A673 (cell line): ENCODE measurements around the gene USP36. TPM values are rescaled to one million over a fixed set of nuclear protein-coding genes. Genes with fewer than 3 reads are reported as not detected.

Experiments
- BruUV-seq: library from RNA; stranded (reverse); fragments of 400-500 nt; replicated peaks from 2 replicates; lab custom pipeline; 2021; lab: Mats Ljungman, UMichigan
- CTCF ChIA-PET: fragments of 300-600 bp; sonication (Branson Sonifier 250); formaldehyde crosslinking; loops from one replicate; lab custom pipeline; 2022; ENCODE audit warnings: antibody characterized with exemption; lab: Charles Lee
- POLR2A ChIA-PET: fragments of 300-600 bp; sonication (Branson Sonifier 250); formaldehyde crosslinking; loops from one replicate; lab custom pipeline; 2022; ENCODE audit warnings: antibody characterized with exemption; ENCODE audit not compliant: low non-redundant PET; lab: Charles Lee
- DNase-seq: peaks from one replicate; pipeline ENCODE4 v3.0.0-alpha.2; 2015; ENCODE audit warnings: low spot score
- H3K27ac ChIP-seq: fragments of 200-600 bp; sonication (generic); 2 replicates; pipeline ENCODE4 v1.5.1; 2016; ENCODE audit warnings: mixed run types, low read depth, mild to moderate bottlenecking, mixed read lengths, antibody characterized with exemption, low read length; ENCODE audit not compliant: poor library complexity, severe bottlenecking
- H3K27me3 ChIP-seq: fragments of 200-600 bp; sonication (generic); replicated peaks from 2 replicates; pipeline ENCODE4 v1.6.1; 2017; ENCODE audit warnings: mixed run types, low read depth, mild to moderate bottlenecking, mixed read lengths, antibody characterized with exemption, low read length; ENCODE audit not compliant: insufficient read depth, poor library complexity
- H3K36me3 ChIP-seq: fragments of 200-600 bp; sonication (generic); 2 replicates; pipeline ENCODE4 v1.6.1; 2016; ENCODE audit warnings: mixed run types, mild to moderate bottlenecking, mixed read lengths, antibody characterized with exemption, low read length; ENCODE audit not compliant: insufficient read depth, poor library complexity, severe bottlenecking
- H3K4me1 ChIP-seq: fragments of 200-600 bp; sonication (generic); 2 replicates; pipeline ENCODE4 v1.6.1; 2017; ENCODE audit warnings: mixed run types, mild to moderate bottlenecking, mixed read lengths, antibody characterized with exemption, low read length; ENCODE audit not compliant: insufficient read depth, poor library complexity, severe bottlenecking
- H3K4me3 ChIP-seq: fragments of 200-600 bp; sonication (generic); 2 replicates; pipeline ENCODE4 v1.5.1; 2016; ENCODE audit warnings: low read depth, mixed run types, mild to moderate bottlenecking, mixed read lengths, low read length; ENCODE audit not compliant: poor library complexity, severe bottlenecking
- H3K9me3 ChIP-seq: fragments of 200-600 bp; sonication (generic); 2 replicates; pipeline ENCODE4 v1.6.1; 2016; ENCODE audit warnings: mixed run types, low read depth, mild to moderate bottlenecking, mixed read lengths, antibody characterized with exemption, low read length; ENCODE audit not compliant: poor library complexity, severe bottlenecking
- EZH2 ChIP-seq: fragments of 200-600 bp; sonication (generic); IDR thresholded peaks from 2 replicates; pipeline ENCODE4 v1.6.1; 2017; ENCODE audit warnings: borderline replicate concordance, low read depth, mild to moderate bottlenecking, mixed read lengths, antibody characterized with exemption, low read length; ENCODE audit not compliant: poor library complexity, severe bottlenecking
- intact Hi-C: fragments of 100-400 bp; cut with micrococcal nuclease; formaldehyde crosslinking; loops from one replicate; pipeline ENCODE4 v1.10.0; 2022; ENCODE audit not compliant: unreplicated experiment
- total RNA-seq: library from RNA; stranded (reverse); gene quantifications from 2 replicates; pipeline ENCODE4 v1.2.3, GENCODE V29; 2021
- TF ChIP-seq, protein P1 (sequence below): fragments of 300-800, 200-600 bp; sonication (generic); conservative IDR thresholded peaks from 2 replicates; pipeline ENCODE4 v1.5.1; 2017; ENCODE audit warnings: low read depth, mild to moderate bottlenecking, antibody characterized with exemption, low read length, moderate library complexity, mixed read lengths

Gene USP36
- total RNA-seq, 1 experiment from 2014 or later = 74.9 TPM

DNA sequence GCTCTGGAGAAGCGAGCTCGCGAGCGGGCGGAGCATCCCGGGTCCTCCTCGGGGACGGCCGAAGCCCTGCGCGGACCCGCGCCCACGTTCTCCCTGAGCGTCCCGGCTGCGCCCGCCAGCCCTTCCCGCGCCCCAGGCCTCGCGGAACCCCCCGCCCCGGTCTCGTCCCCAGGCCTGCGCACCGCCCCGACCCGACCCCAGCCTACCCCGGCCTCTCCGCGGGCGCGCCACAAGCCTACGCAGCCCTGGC is 159 bp downstream of the USP36 start:
- Histone ChIP-seq H3K36me3 (peaks cover 30% of the 10 kb centered on the region), H3K27me3 (no peaks in the 10 kb centered on the region), H3K4me1 (no peaks in the 10 kb centered on the region), H3K4me3 (peak overlapping the region; percentile 81), H3K27ac (peak overlapping the region; percentile 96), H3K9me3 (no peaks in the 10 kb centered on the region)
- BruUV-seq = no TSS peak
- no peak for TF ChIP-seq EZH2
- TF ChIP-seq, protein P1, sequence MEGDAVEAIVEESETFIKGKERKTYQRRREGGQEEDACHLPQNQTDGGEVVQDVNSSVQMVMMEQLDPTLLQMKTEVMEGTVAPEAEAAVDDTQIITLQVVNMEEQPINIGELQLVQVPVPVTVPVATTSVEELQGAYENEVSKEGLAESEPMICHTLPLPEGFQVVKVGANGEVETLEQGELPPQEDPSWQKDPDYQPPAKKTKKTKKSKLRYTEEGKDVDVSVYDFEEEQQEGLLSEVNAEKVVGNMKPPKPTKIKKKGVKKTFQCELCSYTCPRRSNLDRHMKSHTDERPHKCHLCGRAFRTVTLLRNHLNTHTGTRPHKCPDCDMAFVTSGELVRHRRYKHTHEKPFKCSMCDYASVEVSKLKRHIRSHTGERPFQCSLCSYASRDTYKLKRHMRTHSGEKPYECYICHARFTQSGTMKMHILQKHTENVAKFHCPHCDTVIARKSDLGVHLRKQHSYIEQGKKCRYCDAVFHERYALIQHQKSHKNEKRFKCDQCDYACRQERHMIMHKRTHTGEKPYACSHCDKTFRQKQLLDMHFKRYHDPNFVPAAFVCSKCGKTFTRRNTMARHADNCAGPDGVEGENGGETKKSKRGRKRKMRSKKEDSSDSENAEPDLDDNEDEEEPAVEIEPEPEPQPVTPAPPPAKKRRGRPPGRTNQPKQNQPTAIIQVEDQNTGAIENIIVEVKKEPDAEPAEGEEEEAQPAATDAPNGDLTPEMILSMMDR = no peak
- ChIA-PET CTCF (no interaction called here), POLR2A (no interaction called here)
- intact Hi-C loops = no loop called here
- DNase-seq = no peak

DNA sequence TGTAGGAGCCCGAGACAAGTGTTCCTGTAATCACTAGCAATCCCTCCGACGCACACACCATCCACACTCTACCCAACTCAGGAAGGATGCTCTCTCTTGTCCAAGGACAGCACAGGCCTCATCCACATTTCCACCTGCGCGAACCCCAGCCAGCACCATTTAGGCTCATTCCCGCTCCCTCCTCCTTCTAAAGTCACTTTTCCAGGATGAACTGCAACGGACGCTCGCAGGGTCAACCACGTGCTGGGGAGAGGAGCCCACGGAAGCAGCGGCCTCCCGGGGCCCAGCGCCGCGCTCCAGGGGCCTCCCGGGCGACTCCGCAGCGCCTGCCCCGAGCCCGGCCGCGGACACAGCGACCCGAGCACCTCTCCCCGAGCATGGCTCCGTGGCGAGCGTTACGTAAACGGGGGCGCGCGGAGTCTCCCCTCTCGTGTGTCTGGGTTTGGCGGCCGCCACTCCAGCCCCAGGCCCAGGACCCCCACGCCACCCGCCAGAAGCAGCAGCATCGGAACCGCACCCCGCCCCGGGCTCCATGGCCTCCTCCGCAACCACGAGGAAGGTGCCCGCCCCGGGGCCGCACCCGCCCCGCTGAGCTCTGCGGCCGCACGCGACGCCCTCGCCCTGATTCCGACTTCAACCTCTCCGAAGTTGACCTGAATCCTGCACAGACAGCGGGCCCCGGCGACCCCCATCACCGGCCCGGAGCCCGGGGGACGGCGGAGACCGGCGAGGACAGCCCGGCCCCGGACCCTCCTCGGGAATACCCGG is 668 bp downstream of the USP36 start:
- Histone ChIP-seq H3K9me3 (no peaks in the 10 kb centered on the region), H3K4me1 (no peaks in the 10 kb centered on the region), H3K36me3 (peaks cover 35% of the 10 kb centered on the region), H3K4me3 (peak overlapping the region; percentile 81), H3K27me3 (no peaks in the 10 kb centered on the region), H3K27ac (peak overlapping the region; percentile 96)
- intact Hi-C loops = no loop called here
- CTCF ChIA-PET = no interaction called here
- DNase-seq = peak; percentile 27
- TF ChIP-seq, protein P1 = no peak
- no peak for TF ChIP-seq EZH2
- BruUV-seq = no TSS peak
- POLR2A ChIA-PET = no interaction called here

DNA sequence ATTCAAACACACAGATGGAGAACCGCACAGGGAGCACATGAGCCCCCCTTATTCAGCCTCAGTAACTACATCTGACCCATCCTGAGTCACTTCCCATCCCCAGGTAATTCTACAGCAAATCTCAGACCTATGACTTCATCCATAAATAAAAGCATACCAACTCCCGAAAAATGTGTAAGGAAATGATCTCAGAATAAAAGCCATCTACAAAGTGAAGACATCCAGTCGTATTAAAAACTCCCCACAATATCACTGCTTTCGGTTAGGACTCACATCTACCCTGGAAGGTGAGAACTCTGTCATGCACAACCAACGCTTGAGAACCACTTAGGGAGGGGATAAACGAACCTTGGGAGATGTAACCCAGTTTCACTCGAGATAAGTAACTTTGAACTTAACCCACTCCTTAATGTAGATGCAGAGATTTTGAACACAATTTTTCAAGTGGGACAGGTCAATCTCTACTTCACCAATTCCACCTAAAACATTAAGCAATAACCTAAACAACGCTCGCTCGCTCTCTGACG is 1.3 kb downstream of the USP36 start:
- no peak for DNase-seq
- no peaks in the 10 kb centered on the region for H3K27me3 ChIP-seq
- H3K36me3 ChIP-seq = peaks cover 41% of the 10 kb centered on the region
- TF ChIP-seq, protein P1 = no peak
- TF ChIP-seq EZH2 = no peak
- no peaks in the 10 kb centered on the region for H3K9me3 ChIP-seq
- peak overlapping the region; percentile 96 for H3K27ac ChIP-seq
- ChIA-PET POLR2A (no interaction called here), CTCF (no interaction called here)
- no peaks in the 10 kb centered on the region for H3K4me1 ChIP-seq
- H3K4me3 ChIP-seq = peak overlapping the region; percentile 81
- intact Hi-C loops = no loop called here
- BruUV-seq = TSS peak; percentile 29
